ENCODE measurements around the gene TESK2. TPM values are rescaled to one million over a fixed set of nuclear protein-coding genes. Genes with fewer than 3 reads are reported as not detected.

The TESK2 gene
- total RNA-seq, 1 donor from 2014 or later = 12.2 TPM

DNA sequence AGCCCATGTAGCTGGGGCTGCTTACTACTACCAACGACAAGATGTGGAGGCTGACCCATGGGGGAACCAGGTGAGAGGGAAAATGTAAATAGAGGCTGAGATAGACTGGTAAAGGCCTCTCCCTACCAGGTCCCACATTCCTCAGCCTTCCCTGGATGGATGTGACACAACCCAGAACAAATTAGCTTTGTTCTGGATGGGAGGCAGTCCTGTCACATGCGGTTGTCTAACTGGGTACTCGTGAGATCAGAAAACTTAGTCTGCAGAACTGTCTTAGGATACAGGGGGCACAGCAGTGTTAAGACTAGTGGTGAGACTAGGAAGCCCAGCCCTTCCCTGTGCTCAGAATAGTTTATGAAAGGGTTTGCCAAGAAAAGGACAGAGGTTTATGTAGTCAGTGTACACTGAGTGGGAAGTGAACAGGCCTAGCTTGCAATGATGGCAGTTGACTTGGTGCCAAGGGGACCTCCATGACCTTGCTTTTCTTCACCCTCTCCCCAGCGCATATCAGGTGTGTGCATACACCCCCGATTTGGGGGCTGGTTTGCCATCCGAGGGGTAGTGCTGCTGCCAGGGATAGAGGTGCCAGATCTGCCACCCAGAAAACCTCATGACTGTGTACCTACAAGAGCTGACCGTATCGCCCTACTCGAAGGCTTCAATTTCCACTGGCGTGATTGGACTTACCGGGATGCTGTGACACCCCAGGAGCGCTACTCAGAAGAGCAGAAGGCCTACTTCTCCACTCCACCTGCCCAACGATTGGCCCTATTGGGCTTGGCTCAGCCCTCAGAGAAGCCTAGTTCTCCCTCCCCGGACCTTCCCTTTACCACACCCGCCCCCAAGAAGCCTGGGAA, 17.6 kb upstream of the TESK2 start:
- CTCF ChIA-PET = no interaction called here

DNA sequence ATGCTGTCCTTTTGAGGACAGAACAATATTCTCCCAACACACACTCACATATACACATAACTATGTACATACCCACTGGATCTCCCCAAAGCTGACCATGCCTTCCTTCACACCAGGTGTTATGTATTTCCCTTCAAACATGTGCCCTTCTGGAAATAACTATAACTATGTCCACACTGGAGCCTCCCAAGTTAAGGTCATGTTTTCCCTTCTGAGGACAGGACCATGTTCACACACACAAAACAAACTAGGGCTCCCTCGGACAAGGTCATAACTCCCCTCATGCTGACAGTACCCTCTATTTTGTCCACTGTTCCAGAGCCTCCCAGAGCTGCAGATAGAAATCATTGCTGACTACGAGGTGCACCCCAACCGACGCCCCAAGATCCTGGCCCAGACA, 16.9 kb upstream of the TESK2 start:
- H3K27me3 Mint-ChIP-seq = no peaks in the 10 kb centered on the region
- peaks cover 49% of the 10 kb centered on the region for H3K36me3 Mint-ChIP-seq (ENCODE audit: low read depth)
- H3K4me1 Mint-ChIP-seq = no peaks in the 10 kb centered on the region
- ATAC-seq (ENCODE audit: low read depth) (no peak), DNase-seq (no peak)
- TF ChIP-seq, protein P1, sequence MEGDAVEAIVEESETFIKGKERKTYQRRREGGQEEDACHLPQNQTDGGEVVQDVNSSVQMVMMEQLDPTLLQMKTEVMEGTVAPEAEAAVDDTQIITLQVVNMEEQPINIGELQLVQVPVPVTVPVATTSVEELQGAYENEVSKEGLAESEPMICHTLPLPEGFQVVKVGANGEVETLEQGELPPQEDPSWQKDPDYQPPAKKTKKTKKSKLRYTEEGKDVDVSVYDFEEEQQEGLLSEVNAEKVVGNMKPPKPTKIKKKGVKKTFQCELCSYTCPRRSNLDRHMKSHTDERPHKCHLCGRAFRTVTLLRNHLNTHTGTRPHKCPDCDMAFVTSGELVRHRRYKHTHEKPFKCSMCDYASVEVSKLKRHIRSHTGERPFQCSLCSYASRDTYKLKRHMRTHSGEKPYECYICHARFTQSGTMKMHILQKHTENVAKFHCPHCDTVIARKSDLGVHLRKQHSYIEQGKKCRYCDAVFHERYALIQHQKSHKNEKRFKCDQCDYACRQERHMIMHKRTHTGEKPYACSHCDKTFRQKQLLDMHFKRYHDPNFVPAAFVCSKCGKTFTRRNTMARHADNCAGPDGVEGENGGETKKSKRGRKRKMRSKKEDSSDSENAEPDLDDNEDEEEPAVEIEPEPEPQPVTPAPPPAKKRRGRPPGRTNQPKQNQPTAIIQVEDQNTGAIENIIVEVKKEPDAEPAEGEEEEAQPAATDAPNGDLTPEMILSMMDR (IDR thresholded peaks at IDR 0.05) = no peak
- H3K9me3 Mint-ChIP-seq = no peaks in the 10 kb centered on the region
- POLR2A ChIA-PET = interaction anchor here (2.3 kb wide), 1 partner anchor 14 kb away, joined by 6 read pairs; the partner anchor contains the start of gene PRDX1
- no peak overlapping the region for H3K27ac Mint-ChIP-seq
- H3K4me3 Mint-ChIP-seq = no peak overlapping the region
- intact Hi-C loops (cut with micrococcal nuclease) = no loop called here
- CTCF ChIA-PET = no interaction called here

More for the DNA sequence above, 17.6 kb upstream of the TESK2 start:
- no peaks in the 10 kb centered on the region for H3K27me3 Mint-ChIP-seq
- DNase-seq (no peak), ATAC-seq (ENCODE audit: low read depth) (no peak)
- no peak overlapping the region for H3K4me3 Mint-ChIP-seq
- H3K36me3 Mint-ChIP-seq (ENCODE audit: low read depth) = peaks cover 54% of the 10 kb centered on the region
- POLR2A ChIA-PET = interaction anchor here (0.6 to 2.3 kb wide), 2 partner anchors 13 to 465 kb away, joined by 5 to 6 read pairs; partner anchors contain the start of gene PRDX1
- H3K4me1 Mint-ChIP-seq = no peaks in the 10 kb centered on the region
- TF ChIP-seq, protein P1 (IDR thresholded peaks at IDR 0.05) = no peak
- H3K27ac Mint-ChIP-seq = no peak overlapping the region
- H3K9me3 Mint-ChIP-seq = no peaks in the 10 kb centered on the region
- intact Hi-C loops (cut with micrococcal nuclease) = no loop called here

DNA sequence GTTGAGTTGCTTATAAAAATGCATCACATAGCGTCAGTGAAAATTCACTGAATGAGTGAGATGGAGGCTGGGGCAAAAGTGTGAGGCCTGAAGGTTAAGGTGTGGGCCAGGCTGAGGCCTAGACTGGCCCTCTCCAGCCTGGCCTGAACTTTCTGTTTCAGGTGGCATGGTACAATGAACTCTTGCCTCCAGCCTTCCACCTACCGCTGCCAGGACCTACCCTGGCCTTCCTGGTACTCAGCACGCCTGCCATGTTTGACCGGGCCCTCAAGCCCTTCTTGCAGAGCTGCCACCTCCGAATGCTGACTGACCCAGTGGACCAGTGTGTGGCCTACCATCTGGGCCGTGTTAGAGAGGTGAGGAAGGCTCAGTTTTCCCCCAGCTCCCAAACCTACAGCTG, 16.2 kb upstream of the TESK2 start:
- Mint-ChIP-seq H3K9me3 (no peaks in the 10 kb centered on the region), H3K36me3 (ENCODE audit: low read depth) (peaks cover 43% of the 10 kb centered on the region), H3K27ac (no peak overlapping the region), H3K4me3 (no peak overlapping the region), H3K27me3 (no peaks in the 10 kb centered on the region), H3K4me1 (no peaks in the 10 kb centered on the region)
- ChIA-PET POLR2A (interaction anchor here (2.3 kb wide), 1 partner anchor 14 kb away, joined by 6 read pairs; the partner anchor contains the start of gene PRDX1), CTCF (interaction anchor here (2.7 kb wide), 1 partner anchor 14 kb away, joined by 7 read pairs; no protein-coding TSS in a partner anchor)
- ATAC-seq (ENCODE audit: low read depth) (no peak), DNase-seq (no peak)
- intact Hi-C loops (cut with micrococcal nuclease) = no loop called here
- TF ChIP-seq, protein P1 (IDR thresholded peaks at IDR 0.05) = no peak

DNA sequence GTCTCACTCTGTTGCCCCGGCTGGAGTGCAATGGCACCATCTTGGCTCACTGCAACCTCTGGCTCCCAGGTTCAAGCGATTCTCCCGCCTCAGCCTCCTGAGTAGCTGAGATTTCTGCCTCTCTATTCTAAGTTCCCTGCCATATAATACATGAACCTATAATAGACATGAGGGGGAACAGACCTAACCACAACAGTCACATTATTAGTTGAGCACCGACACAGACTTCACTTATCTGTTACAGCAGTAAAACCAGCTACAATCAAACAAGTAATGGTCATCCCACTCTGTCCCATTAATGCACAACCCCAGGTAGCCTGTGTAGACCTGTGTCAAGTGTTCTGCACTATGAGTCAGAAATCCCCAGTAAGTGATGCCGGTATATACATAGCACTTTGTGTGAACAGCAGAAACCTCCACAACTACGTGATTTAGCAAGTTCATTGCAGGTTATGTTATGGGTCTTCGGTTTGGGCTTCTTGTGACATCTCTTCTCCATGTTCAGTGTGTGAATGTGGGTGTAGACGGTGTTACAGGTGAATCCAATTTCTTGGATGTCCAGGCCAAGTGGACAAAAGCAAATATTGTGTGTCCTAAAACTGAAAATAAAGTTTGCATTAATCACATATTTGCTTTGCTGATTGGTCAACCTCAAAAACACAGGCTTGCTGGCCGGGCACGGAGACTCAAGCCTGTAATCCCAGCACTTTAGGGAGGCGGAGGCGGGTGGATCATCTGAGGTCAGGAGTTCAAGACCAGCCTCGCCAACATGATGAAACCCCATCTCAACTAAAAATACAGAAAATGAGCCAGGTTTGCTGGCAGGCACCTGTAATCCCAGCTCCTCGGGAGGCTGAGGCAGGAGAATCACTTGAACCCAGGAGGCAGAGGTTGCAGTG, 12.7 kb upstream of the TESK2 start:
- peaks cover 21% of the 10 kb centered on the region for H3K36me3 Mint-ChIP-seq (ENCODE audit: low read depth)
- ATAC-seq (ENCODE audit: low read depth) (no peak), DNase-seq (no peak)
- no peaks in the 10 kb centered on the region for H3K9me3 Mint-ChIP-seq
- no peak overlapping the region for H3K27ac Mint-ChIP-seq
- CTCF ChIA-PET = interaction anchor here (1.4 kb wide), 1 partner anchor 67 kb away, joined by 7 read pairs; no protein-coding TSS in a partner anchor
- H3K4me3 Mint-ChIP-seq = no peak overlapping the region
- POLR2A ChIA-PET = interaction anchor here (0.9 kb wide), 1 partner anchor 18 kb away, joined by 3 read pairs; the partner anchor contains the start of gene PRDX1
- peaks cover 26% of the 10 kb centered on the region for H3K4me1 Mint-ChIP-seq
- intact Hi-C loops (cut with micrococcal nuclease) = no loop called here
- TF ChIP-seq, protein P1 (IDR thresholded peaks at IDR 0.05) = no peak
- no peaks in the 10 kb centered on the region for H3K27me3 Mint-ChIP-seq
